HepG2 (cell line): ENCODE measurements around the gene RSPH9.

Experiments used
- EZH2 ChIP-seq: conservative IDR thresholded peaks from 2 replicates; pipeline ENCODE4 v1.6.1; 2012; ENCODE audit warnings: mild to moderate bottlenecking, low read depth, low read length, moderate library complexity
- FOSL2 ChIP-seq: sonication (generic); formaldehyde crosslinking; IDR thresholded peaks from 2 replicates; pipeline ENCODE4 v1.4.0; 2020; ENCODE audit warnings: missing genetic modification reagents
- HDAC6 ChIP-seq: fragments of 200-600 bp; sonication (generic); IDR thresholded peaks from 2 replicates; pipeline ENCODE4 v1.7.0; 2017; ENCODE audit warnings: mild to moderate bottlenecking, antibody characterized with exemption, low read length, low read depth
- KAT7 ChIP-seq: IDR thresholded peaks from 2 replicates; pipeline ENCODE4 v1.6.1; 2018; ENCODE audit warnings: borderline replicate concordance, missing compliant biosample characterization
- MXI1 ChIP-seq: IDR thresholded peaks from 3 replicates; pipeline ENCODE4 v1.6.1; 2012; ENCODE audit warnings: low read depth, low read length, inconsistent platforms, borderline replicate concordance
- MYPOP ChIP-seq: sonication (generic); formaldehyde crosslinking; IDR thresholded peaks from 2 replicates; pipeline ENCODE4 v1.8.1; 2023; ENCODE audit warnings: mild to moderate bottlenecking, moderate library complexity, missing genetic modification reagents
- PHF8 ChIP-seq: sonication (generic); formaldehyde crosslinking; IDR thresholded peaks from 2 replicates; pipeline ENCODE4 v1.5.0; 2020; ENCODE audit warnings: missing genetic modification reagents
- POLR2A ChIP-seq, 2 experiments: IDR thresholded peaks; 2 replicates each; pipeline ENCODE4 v1.6.1; 2011; ENCODE audit warnings: low read depth in 2 of 2, low read length in 2 of 2, mild to moderate bottlenecking in 1 of 2, moderate library complexity in 1 of 2; ENCODE audit not compliant: insufficient read depth in 1 of 2
- POLR2AphosphoS5 ChIP-seq: IDR thresholded peaks from 2 replicates; pipeline ENCODE4 v1.6.1; 2012; ENCODE audit warnings: low read depth, low read length
- SP5 ChIP-seq: IDR thresholded peaks from 2 replicates; pipeline ENCODE4 v1.6.1; 2016; ENCODE audit warnings: low read depth, borderline replicate concordance
- YY1 ChIP-seq: IDR thresholded peaks from 2 replicates; pipeline ENCODE4 v1.6.1; 2011; ENCODE audit warnings: low read length, low read depth, moderate library complexity, mild to moderate bottlenecking; ENCODE audit not compliant: insufficient read depth, insufficient replicate concordance
- ZBTB7B ChIP-seq: sonication (generic); formaldehyde crosslinking; IDR thresholded peaks from 2 replicates; pipeline ENCODE4 v1.4.0; 2020; ENCODE audit warnings: missing genetic modification reagents
- ZNF746 ChIP-seq: sonication (generic); formaldehyde crosslinking; IDR thresholded peaks from 2 replicates; pipeline ENCODE4 v1.8.0; 2022; ENCODE audit warnings: mild to moderate bottlenecking, missing genetic modification reagents
- ZNF776 ChIP-seq: sonication (generic); formaldehyde crosslinking; IDR thresholded peaks from 2 replicates; pipeline ENCODE4 v1.4.0; 2020; ENCODE audit warnings: mild to moderate bottlenecking, missing genetic modification reagents

- TF ChIP-seq PHF8 (CRISPR knock-in tag) = no peak
- no peak for TF ChIP-seq MXI1
- no peak for TF ChIP-seq FOSL2
- no peak for TF ChIP-seq MYPOP (CRISPR knock-in tag)
- no peak for TF ChIP-seq EZH2
- TF ChIP-seq SP5 = no peak
- no peak for TF ChIP-seq ZBTB7B
- TF ChIP-seq YY1 = no peak
- TF ChIP-seq ZNF746 (CRISPR knock-in tag) = no peak
- TF ChIP-seq POLR2AphosphoS5 = no peak
- no peak for TF ChIP-seq KAT7 (CRISPR knock-in tag)
- no peak for TF ChIP-seq HDAC6
- TF ChIP-seq POLR2A (IDR thresholded peaks at IDR 0.05; ENCODE audit: insufficient read depth in 1 of 2, low read depth in 2 of 2, low read length in 2 of 2) = no peak
- TF ChIP-seq ZNF776 (CRISPR knock-in tag) = no peak
Observed at GRCh38 chr6:43710576-43710975, 65.7 kb downstream of the RSPH9 start.
